SK-N-MC (cell line): ENCODE data around the gene LRRC4C.

Experiments used
- EZH2 ChIP-seq: fragments of 200-600 bp; sonication (generic); IDR thresholded peaks from one replicate; pipeline ENCODE4 v1.6.1; 2017; ENCODE audit warnings: antibody characterized with exemption
- FOXP2 ChIP-seq: optimal IDR thresholded peaks from 2 replicates; pipeline ENCODE3; 2011; ENCODE audit warnings: mild to moderate bottlenecking, moderate library complexity; ENCODE audit not compliant: insufficient read depth; ENCODE audit errors: extremely low read length, control extremely low read depth
- POLR2AphosphoS5 ChIP-seq: IDR thresholded peaks from 2 replicates; pipeline ENCODE4 v1.6.1; 2012; ENCODE audit warnings: mild to moderate bottlenecking, low read depth, low read length, borderline replicate concordance

DNA sequence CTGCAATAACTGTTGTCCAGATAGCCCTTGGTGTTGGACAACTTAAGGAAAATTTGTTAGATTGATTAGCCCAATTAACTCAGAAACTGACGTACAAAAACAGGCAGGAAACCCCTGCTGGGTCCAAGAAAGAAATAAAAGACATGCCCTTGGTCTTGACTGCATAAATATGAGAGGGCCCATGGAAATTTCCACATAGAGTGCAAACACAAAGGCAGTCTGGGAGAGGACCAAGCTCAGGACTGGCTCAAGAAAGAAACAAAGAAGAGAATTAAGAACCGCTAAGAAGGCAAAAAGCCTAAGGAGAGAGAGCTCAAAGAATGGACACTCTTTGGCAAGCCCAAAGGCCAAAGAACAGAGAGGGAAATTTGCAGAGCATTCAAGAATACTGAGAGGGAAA is 1243.9 kb downstream of the LRRC4C start:
- TF ChIP-seq EZH2 (no peak), POLR2AphosphoS5 (no peak), FOXP2 (no peak)
